Measurements from ENCODE around the gene PRPF4.

GRCh38 chr9:113274474-113275156 is 843 bp upstream of the PRPF4 start:
- TF ChIP-seq CTCF (IDR thresholded peaks at IDR 0.05) (peak in 5 of 7 experiments; percentile 44 to 80 (median 62)), POLR2A (IDR thresholded peaks at IDR 0.05) (no peak), EP300 (IDR thresholded peaks at IDR 0.05) (no peak)

All from stomach (tissue), 4 donors.